ENCODE data around the gene TBC1D22A.

GRCh38 chr22:47091921-47092700 lies 329.7 kb downstream of the TBC1D22A start:
- TF ChIP-seq SP1 (IDR thresholded peaks at IDR 0.05) (no peak), CTCF (IDR thresholded peaks at IDR 0.05; ENCODE audit: low read depth, low read length, missing input control) (no peak), GABPA (IDR thresholded peaks at IDR 0.05 in 1 of 2, conservative IDR thresholded peaks at IDR 0.05 in 1 of 2) (no peak)
